Measurements from ENCODE around the gene FAM124B.

FAM124B gene

GRCh38 chr2:224401641-224402342 is at the start of gene FAM124B:
Gene FAM124B, minus strand, starts transcription at chr2:224402107. Its CDS starts 339 bp downstream, at chr2:224401768.
- DNase-seq, result peak; percentile 28

GRCh38 chr2:224449212-224450147 is 47.6 kb upstream of the FAM124B start:
- peak; percentile 14 for DNase-seq

DNA sequence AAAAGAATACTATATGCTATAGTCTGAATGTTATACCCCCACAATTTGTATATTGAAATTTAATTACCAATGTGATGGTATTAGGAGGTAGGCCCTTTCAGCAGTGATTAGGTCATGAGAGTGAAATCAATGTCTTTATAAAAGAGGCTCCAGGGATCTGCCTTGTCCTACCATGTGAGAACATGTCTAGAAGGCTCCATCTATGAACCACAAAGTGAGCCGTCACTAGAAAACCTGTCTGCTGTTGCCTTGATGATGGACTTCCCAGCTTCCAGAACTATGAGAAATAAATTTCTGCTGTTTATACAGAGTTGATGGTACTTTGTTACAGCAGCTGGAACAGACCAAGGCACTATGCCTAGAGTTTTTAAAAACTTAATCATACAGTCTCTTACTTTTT is 46.3 kb upstream of the FAM124B start:
- DNase-seq, result no peak

DNA sequence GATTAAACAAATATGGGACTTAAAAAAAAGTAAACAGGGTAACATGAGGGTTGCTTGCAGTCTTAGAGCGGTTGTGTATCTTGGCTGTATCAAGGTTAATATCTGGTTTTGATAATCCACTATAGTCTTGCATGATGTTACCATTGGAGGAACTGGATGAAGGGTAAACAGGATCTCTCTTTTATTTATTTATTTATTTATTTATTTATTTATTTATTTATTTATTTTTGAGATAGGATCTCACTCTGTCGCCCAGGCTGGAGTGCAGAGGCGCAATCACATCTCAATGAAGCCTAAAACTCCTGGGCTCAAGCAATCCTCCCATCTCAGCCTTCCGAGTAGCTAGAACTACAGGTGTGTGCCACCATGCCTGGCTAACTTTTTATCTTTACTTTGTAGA is 42.9 kb upstream of the FAM124B start:
- DNase-seq, result no peak

DNA sequence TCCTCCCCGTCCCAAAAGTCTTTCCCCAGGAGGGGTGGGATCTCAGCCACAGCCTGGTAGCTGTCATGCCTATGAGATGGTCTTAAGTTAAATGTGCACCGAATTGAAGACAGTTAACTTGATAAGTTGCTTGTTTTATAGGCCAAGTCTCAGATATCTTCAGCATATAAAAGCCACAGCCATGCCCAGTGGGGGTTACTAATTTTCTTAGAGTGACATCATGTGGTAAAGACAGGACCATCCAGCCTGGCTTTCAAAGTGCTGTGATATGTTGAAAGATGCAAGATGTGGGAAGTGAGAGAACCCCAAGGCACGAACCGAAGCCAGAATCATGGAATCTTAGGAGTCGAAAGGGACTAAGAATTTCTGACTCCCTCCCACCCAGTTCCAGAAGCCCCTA is 42.1 kb upstream of the FAM124B start:
- no peak for DNase-seq

DNA sequence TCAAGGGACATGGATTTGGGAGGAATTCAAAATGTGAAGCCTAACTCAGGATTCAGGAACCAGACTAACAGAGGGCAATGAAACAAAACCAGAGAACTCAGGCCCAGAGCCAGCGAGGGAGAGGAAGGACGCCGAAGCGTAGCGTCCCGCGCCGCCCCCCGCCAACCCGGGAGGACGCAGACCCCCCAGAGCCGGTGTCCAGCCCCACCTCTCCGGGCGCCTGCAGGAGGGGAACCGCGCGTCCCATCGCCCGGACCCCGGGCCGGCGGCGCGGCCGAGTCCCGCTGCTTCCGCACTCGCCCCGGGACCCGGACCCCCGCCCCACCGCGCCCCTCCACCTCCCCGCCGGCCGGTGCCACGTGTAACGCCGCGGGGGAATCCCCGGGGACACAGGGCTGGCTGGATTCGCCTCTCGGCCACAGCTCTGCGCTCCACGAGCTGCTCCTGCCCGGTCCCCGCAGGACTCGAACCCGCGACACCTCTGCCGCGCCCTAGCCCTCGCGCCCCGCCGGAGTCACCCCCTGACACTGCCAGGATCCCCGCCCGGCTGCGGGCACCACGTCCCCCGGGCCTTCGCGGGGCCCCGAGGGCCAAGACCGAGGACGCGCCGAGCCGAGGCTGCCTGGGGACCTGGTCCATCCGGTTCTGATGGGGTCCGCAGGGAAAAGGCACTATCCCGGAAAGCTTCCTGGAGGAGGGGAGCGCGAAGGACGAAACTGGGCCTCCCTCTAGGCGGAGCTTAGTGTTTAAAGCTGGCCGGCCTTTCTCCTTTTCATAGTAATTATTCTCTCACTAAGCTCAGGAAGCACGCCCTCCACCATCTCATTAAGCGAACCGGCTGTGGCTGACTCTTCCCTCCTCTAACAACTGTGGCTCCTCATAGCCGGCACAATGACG is 40.4 kb upstream of the FAM124B start:
- no peak for DNase-seq

DNA sequence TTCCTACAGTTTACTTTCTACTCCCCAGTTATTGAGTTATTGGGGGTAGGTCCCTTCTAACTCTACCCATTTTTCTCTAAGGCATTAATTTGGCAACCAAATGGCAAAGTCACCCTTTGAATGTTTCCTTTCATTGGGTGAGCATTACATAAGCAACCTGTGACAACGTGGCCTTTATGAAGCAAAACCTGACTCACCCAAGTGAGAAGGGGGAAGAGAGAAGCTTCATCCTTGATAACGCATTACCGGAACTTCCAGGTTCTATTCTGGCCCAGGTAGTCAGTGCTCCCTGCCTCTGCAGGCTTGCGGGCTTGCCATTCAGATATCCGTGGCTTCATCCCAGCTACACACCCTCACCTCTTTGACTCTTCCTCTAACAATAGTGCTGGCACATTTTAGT is 39.1 kb upstream of the FAM124B start:
- no peak for DNase-seq

DNA sequence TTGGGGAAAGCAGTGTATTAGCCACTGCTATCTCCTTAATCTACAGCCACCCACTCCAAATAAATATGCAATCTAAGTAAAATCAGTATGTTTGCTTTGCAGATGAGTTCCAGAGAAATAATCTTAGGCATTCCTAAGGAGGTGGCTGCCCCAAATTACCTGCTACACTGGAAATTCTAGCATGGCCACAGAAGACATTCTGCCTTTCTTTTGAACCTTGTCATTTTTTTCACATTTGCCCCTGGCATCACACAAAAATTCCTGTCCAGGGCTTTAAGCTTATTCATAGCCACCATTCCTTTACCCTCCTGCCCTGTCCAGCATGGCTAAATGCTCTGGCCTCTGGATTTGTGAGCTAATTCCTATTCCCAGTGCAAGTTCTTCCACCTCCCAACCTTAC is 36.8 kb upstream of the FAM124B start:
- DNase-seq, result no peak

- DNase-seq, result no peak
These were observed 34.7 kb upstream of the FAM124B start for GRCh38 chr2:224436634-224437033.

DNA sequence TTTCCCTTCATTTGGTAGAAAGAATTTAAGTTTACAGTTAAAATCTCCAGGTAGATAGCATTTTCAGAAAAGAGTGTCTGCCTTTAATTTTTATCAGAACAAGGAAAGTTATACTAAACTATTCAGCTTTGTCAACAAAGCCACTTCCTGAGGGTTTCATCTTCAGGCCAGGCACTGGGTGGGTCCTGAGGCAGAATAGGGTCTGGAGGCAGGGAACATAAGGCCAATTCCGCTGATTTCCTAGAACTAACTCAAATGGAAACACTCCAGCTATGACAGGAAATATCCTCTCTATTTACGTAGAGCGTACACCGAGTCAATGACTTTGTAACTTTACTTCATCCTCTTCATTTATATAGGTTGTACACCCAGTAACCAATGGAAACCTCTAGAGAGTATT is 32.7 kb upstream of the FAM124B start:
- DNase-seq, result no peak

DNA sequence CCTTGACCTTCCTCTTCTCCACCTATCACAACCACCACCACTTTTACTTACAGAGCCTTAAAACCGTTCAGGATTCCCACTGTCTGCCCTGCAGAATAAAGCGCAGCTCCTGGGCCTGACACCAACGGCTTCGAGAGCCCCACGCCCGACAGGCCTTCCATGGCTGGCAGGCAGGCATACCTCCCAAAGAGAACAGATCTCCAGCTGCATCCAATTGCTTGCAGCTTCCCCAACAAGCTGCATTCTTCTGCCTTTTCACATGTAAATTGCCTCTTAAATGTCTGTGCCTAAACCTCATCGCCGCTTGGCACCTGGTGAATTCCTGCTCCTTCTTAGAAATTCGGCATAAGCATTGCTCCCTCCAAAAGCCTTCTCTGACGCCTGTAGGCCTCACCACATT is 31.5 kb upstream of the FAM124B start:
- DNase-seq, result no peak

- no peak for DNase-seq
These were observed 30.2 kb upstream of the FAM124B start for GRCh38 chr2:224432003-224432579.

GRCh38 chr2:224429441-224429810 is 27.5 kb upstream of the FAM124B start:
- no peak for DNase-seq

GRCh38 chr2:224428787-224429440 is 27.0 kb upstream of the FAM124B start:
- DNase-seq, result no peak

GRCh38 chr2:224427471-224427870 is 25.6 kb upstream of the FAM124B start:
- DNase-seq, result no peak

GRCh38 chr2:224426656-224427055 is 24.7 kb upstream of the FAM124B start:
- DNase-seq, result no peak

DNA sequence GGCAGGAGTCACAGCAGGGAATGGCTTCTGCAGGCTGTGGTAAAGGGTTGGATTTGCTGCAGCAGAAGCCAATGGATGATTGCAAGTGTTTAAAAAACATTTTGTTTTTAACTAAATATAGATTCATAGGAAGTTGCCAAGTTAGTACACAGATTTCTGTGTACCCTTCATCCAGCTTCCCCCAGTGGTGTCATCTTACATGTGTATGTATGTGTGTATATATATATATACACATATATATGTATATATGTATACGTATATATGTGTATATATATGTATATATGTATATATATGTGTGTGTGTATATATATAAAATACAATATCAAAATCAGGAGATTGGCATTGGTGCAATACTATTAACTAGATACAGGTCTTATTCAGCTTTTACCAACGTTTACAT is 19.2 kb upstream of the FAM124B start:
- no peak for DNase-seq

GRCh38 chr2:224417947-224418346 is 16.0 kb upstream of the FAM124B start:
- DNase-seq, result no peak

DNA sequence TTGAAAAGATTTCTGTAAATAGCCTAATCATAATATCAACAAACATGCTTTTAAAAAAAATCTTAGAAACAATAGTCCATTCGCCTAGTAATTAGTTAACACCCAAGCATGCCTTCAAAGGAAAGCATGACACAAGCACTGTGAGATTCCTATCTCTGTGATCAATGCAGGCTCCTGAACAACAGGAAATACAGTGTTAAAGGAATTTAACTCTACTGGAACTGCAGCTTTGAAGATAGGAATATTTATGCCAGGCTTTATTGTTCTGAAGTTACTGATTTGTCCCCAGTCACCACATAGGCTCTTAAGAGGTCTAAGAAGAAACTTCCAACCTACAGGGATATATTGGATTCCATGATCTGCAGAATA is 15.4 kb upstream of the FAM124B start:
- DNase-seq, result no peak

GRCh38 chr2:224416656-224417360 is 14.9 kb upstream of the FAM124B start:
- no peak for DNase-seq

- DNase-seq, result no peak
These were observed 11.5 kb upstream of the FAM124B start for GRCh38 chr2:224413381-224413780.

Data from HCEC 1CT (cell line).